ENCODE results near the gene TANGO6. TPM values are rescaled to one million over a fixed set of nuclear protein-coding genes. Genes with fewer than 3 reads are reported as not detected.

The TANGO6 gene
- total RNA-seq, 2 experiments from 2014 or later: 22.7 to 22.8 TPM

DNA sequence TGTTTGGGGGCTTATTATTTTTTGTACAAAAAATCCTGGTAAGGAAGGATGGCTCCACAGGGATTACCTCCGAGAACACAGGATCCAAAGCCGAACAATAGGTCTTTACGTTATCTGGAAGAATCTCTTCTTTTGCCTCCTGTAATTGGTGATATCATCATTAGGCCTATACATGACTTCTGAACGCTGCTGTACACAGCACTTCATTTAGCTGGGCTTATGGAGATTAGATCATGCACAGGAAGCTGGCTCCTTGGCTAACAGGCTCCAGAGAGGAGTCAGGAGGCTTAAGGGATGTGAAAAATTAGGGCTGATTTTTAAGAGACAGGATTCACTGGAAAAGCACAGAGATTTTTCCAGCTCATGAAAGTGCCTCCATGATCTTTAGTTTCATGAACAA lies 54.7 kb downstream of the TANGO6 start:
- no peaks in the 10 kb centered on the region for H4K20me1 ChIP-seq (ENCODE audit: insufficient read depth, low read length)
- H3K79me2 ChIP-seq (ENCODE audit: insufficient read depth, low read depth, low read length): no peaks in the 10 kb centered on the region
- no peak for DNase-seq (ENCODE audit: low spot score)
- peaks cover 8% of the 10 kb centered on the region for H3K36me3 ChIP-seq (ENCODE audit: insufficient read depth, low read length)
- H3K9me2 ChIP-seq (ENCODE audit: insufficient read depth, low read length): no peaks in the 10 kb centered on the region
- H3K4me2 ChIP-seq (ENCODE audit: low read length): no peak overlapping the region
- H3K4me3 ChIP-seq (ENCODE audit: low read depth, low read length, poor library complexity, severe bottlenecking): no peak overlapping the region
- CTCF ChIA-PET (ENCODE audit: unreplicated experiment): no interaction called here
- H3K4me1 ChIP-seq (ENCODE audit: insufficient read depth, low read length, poor library complexity, severe bottlenecking): no peaks in the 10 kb centered on the region
- POLR2A ChIA-PET: interaction anchor here (0.9 to 1.4 kb wide), 2 partner anchors 11 to 24 kb away, joined by 3 to 5 read pairs; no protein-coding TSS in a partner anchor
- no peak overlapping the region for H2AFZ ChIP-seq (ENCODE audit: low read length)
- H3K27ac ChIP-seq (ENCODE audit: low read depth, low read length, poor library complexity, severe bottlenecking): no peak overlapping the region
- no peaks in the 10 kb centered on the region for H3K9me3 ChIP-seq (ENCODE audit: low read length)
- intact Hi-C loops (cut with micrococcal nuclease; ENCODE audit: unreplicated experiment): no loop called here
- no peak for TF ChIP-seq EZH2phosphoT487 (IDR thresholded peaks at IDR 0.05; ENCODE audit: borderline replicate concordance, low read depth, low read length)
- TF ChIP-seq, protein P1, sequence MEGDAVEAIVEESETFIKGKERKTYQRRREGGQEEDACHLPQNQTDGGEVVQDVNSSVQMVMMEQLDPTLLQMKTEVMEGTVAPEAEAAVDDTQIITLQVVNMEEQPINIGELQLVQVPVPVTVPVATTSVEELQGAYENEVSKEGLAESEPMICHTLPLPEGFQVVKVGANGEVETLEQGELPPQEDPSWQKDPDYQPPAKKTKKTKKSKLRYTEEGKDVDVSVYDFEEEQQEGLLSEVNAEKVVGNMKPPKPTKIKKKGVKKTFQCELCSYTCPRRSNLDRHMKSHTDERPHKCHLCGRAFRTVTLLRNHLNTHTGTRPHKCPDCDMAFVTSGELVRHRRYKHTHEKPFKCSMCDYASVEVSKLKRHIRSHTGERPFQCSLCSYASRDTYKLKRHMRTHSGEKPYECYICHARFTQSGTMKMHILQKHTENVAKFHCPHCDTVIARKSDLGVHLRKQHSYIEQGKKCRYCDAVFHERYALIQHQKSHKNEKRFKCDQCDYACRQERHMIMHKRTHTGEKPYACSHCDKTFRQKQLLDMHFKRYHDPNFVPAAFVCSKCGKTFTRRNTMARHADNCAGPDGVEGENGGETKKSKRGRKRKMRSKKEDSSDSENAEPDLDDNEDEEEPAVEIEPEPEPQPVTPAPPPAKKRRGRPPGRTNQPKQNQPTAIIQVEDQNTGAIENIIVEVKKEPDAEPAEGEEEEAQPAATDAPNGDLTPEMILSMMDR (conservative IDR thresholded peaks at IDR 0.05; ENCODE audit: low read length): no peak
- BruUV-seq (replicated peaks): no TSS peak

DNA sequence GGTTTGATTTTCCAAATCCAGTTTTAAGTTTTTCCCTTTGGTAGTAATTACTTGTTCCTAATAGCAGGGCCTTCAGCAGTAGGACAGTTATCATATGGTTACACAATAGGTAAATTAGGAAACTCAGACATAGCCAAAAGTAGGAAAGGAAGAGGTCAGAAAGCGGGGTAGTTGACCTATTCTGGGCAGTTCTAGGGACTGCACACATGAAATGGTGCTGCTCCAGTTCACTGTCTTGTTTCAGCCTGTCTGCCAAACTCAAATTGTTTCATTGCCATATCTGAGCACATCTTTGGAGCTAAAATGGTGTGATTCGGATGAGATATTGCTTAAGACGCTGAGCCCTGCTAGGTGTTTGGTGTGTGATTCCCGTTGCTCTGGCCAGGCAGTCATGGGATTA lies 56.7 kb downstream of the TANGO6 start:
- POLR2A ChIA-PET: no interaction called here
- intact Hi-C loops (cut with micrococcal nuclease; ENCODE audit: unreplicated experiment): no loop called here
- Histone ChIP-seq H3K36me3 (ENCODE audit: insufficient read depth, low read length) (peaks cover 19% of the 10 kb centered on the region), H3K4me1 (ENCODE audit: insufficient read depth, low read length, poor library complexity, severe bottlenecking) (no peaks in the 10 kb centered on the region), H3K4me2 (ENCODE audit: low read length) (no peak overlapping the region), H3K9me3 (ENCODE audit: low read length) (no peaks in the 10 kb centered on the region), H3K4me3 (ENCODE audit: low read depth, low read length, poor library complexity, severe bottlenecking) (no peak overlapping the region), H4K20me1 (ENCODE audit: insufficient read depth, low read length) (no peaks in the 10 kb centered on the region), H3K9me2 (ENCODE audit: insufficient read depth, low read length) (no peaks in the 10 kb centered on the region), H3K27ac (ENCODE audit: low read depth, low read length, poor library complexity, severe bottlenecking) (no peak overlapping the region), H3K79me2 (ENCODE audit: insufficient read depth, low read depth, low read length) (no peaks in the 10 kb centered on the region), H2AFZ (ENCODE audit: low read length) (no peak overlapping the region)
- TF ChIP-seq, protein P1 (conservative IDR thresholded peaks at IDR 0.05; ENCODE audit: low read length): no peak
- TF ChIP-seq EZH2phosphoT487 (IDR thresholded peaks at IDR 0.05; ENCODE audit: borderline replicate concordance, low read depth, low read length): no peak
- no peak for DNase-seq (ENCODE audit: low spot score)
- no TSS peak for BruUV-seq (replicated peaks)
- CTCF ChIA-PET (ENCODE audit: unreplicated experiment): no interaction called here

DNA sequence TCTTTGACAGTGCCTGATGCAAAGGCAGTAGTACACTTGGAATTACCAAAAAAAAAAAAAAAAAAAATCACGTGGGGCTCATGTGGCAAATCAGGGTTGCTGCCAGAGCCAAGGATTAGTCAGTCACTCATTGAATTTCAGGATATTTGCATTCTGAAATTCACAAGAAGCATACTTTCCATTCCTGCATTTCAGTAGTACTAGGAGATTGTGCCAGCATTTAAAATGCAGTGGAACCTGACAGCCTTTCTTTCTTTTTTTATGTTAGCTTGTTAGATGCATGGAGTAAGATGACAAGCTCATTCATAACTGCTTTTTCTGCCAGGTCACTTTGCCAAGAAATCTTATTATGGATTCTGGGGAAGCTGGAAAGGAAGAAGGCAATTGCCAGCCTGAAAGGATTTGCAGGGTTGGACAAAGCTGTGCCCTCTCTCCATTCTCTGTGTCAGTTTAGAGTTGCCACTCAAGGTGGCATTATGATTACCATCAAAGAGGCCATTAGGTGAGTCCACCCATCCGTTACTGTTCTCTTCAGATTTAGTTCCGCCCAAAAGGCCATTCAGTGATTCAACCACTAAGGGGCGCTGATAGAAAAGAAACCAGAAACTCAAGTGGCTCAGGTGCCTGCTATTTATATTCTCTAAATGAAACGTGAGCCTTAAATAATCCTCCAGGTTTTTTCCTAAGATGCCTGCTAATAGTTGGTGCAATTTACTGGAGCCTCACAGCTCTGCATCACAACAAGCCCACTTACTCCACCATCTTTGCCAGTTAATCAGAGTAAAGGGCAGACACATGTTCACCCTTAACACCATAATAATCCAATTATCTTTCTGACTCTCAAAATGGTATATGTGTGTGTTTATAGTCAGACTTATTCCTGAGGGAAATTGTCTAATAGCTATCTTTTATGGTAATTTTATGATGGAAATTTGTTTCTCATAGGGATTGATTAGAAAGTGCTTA lies 59.0 kb downstream of the TANGO6 start:
- Histone ChIP-seq H3K9me3 (ENCODE audit: low read length) (no peaks in the 10 kb centered on the region), H3K9me2 (ENCODE audit: insufficient read depth, low read length) (no peaks in the 10 kb centered on the region), H3K4me3 (ENCODE audit: low read depth, low read length, poor library complexity, severe bottlenecking) (no peak overlapping the region), H2AFZ (ENCODE audit: low read length) (no peak overlapping the region), H3K36me3 (ENCODE audit: insufficient read depth, low read length) (peaks cover 19% of the 10 kb centered on the region), H4K20me1 (ENCODE audit: insufficient read depth, low read length) (no peaks in the 10 kb centered on the region), H3K27ac (ENCODE audit: low read depth, low read length, poor library complexity, severe bottlenecking) (no peak overlapping the region), H3K79me2 (ENCODE audit: insufficient read depth, low read depth, low read length) (no peaks in the 10 kb centered on the region), H3K4me1 (ENCODE audit: insufficient read depth, low read length, poor library complexity, severe bottlenecking) (no peaks in the 10 kb centered on the region), H3K4me2 (ENCODE audit: low read length) (no peak overlapping the region)
- POLR2A ChIA-PET: no interaction called here
- no peak for TF ChIP-seq EZH2phosphoT487 (IDR thresholded peaks at IDR 0.05; ENCODE audit: borderline replicate concordance, low read depth, low read length)
- TF ChIP-seq, protein P1 (conservative IDR thresholded peaks at IDR 0.05; ENCODE audit: low read length): peak; percentile 70
- intact Hi-C loops (cut with micrococcal nuclease; ENCODE audit: unreplicated experiment): no loop called here
- DNase-seq (ENCODE audit: low spot score): peak; percentile 10
- no TSS peak for BruUV-seq (replicated peaks)
- CTCF ChIA-PET (ENCODE audit: unreplicated experiment): no interaction called here
